Measurements from ENCODE around the gene RSPO3.
A peak's percentile ranks its signal among the peaks of the same experiment; 100 is the strongest.

RSPO3 gene

DNA sequence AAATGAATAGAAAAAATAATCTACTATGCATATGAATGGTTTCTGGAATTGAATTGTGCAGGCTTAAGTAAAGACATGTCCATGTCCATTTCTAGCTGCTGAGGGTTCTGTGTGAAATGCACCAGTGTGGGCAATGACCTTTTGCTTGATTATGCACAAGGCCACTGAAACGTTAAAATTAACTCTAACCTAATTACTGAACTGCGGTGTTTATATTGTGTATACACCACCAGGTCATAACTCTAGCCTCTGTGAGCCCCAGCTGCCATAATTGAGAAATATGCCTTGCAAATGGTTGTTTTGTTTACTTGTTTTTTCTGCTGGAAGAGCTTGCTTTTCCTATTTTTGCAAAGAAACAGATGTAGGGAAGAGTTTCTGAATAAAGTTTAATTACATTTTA is 46.1 kb downstream of the RSPO3 start:
- no peak for DNase-seq

DNA sequence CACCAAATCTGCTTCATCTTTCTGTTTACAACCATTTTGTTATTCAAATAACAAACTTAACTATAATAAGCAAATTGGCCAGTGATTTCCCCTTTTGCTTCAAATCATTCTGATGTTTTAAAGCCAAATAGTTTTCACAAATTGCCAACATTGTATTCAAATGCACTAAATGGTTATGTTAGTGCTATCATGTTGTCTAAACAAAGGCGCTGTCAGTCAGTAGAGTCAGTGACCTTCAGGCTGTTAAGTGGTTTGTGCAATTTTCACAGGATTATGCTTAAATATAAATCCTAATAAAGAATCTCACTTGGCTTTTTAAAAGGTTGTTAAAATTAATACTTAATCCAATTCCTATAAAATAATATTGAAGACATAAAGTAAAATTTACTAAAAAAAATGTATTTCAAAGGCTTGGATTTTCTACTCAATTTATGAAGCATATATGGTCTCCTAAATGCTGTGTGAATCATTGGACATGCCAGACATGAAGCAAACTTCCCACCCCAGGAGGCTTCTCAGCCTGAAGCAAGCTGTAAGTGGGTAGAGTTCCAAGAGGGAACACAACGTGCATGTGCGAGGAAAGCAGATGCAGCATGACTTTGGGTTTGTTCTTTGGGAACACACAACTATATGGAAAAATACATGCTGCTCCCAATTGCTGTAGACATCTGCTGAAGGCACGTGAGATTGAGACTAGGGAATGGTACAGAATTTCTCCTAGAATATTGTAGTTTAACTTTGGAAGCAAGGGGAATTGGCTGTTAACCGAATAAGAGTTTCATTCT is 54.9 kb downstream of the RSPO3 start:
- DNase-seq: no peak

DNA sequence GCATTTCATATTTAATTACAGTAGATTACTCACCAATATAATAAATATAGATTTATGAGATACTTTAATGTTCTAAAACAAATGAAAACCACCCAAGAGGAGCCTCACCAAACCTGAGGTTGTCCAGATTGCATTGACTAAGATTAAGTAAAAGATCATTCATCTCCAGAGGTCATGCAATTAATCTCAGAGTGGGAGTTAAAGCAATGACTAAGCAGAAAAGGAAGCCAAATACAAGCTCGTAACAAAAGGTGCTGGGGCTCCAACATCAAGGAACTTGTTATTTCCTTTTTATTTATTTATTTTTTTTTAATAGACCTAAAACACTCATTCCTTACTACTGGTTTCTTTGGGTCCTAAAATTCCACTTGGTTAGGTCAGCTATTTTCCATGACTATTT is 57.7 kb downstream of the RSPO3 start:
- no peak for DNase-seq

DNA sequence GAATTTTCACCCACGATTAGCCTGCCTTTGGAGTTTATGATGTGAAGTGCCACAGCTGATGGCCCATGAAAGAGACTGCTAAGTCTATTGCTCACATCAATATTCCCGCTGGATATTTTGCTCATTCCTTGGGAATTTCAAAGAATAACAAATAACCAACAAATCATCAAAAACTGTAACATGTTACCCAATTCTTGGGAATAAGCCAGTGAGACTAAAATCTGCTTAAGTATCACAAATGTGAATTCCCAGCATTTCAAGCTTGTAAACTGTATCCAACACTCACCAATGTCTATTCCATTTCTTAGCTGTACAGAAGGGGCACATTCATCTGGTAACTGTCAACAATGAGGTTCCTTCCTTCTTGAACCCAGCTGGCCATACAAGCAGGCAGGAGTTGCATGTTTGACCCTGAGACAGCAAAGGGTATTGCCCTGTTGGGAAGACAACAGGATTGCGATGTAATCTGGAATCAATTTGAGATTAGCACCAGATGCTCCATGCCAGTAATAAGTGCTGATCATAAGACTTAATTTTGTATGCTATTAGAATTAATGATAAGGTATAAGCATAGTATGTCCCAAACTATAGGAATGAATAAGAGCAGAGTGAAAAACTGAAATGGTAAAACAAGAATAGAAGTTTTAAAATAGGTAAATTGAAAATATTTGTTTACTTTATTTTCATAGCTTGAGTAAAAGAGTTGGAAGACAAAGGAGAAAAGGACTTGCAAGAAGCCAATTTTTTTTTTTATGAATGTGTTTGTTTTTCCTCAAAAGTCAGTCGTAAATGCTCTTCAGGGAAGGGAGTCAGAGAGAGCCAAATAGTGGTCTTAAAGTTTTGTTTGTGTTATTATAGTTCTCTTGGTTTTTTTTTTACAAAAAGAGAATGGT is 58.8 kb downstream of the RSPO3 start:
- DNase-seq: no peak

DNA sequence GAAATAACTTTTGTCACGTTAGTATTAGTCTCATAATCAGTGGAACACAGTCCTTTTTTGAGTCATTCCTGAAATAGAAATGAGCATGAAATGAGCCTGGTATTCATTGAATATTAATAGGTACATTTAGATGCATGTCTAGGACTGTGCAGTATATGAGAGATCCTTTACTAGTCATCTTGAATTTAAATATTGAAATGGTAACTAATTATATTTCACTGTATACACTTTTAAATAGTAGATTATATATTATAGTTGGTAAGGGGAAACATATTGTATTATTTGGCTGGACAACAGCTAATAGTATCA is 59.4 kb downstream of the RSPO3 start:
- no peak for DNase-seq

DNA sequence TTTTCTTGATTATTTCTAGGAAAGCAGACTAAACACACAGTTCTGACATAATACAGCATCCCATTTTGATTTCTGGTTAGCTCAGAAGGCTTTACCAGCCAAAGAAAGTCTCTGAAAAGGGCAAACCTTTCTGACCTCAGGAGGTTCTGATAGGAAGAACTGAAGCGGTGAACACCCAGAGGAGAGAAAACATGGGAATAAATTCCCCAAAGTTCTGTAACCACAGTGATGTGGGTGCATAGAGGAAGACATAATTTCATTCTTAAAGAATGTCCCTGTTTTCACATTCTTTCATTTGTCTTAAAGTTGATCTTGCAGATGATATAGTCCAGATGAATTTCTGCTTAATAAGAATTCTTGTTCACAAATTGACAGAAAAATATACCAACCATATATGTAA is 60.3 kb downstream of the RSPO3 start:
- DNase-seq: no peak

DNA sequence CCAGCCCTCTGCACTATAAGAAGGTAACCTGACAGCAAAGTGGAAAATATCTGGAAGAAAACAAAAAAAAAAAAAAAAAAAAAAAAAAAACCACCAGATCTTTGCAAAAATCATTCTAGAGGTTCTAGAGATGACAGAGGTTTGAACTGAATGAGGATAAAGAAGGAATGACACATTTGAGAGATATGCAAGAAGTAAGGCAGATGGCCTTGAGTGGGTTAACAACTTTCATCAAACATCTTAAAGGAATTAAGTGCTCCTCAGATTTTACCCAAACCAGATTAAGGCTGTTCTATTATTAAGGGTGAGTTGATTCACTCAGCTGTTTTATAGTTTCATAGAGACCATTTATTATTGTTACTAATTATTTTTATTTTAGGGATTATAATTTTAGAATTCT is 62.0 kb downstream of the RSPO3 start:
- DNase-seq: no peak

DNA sequence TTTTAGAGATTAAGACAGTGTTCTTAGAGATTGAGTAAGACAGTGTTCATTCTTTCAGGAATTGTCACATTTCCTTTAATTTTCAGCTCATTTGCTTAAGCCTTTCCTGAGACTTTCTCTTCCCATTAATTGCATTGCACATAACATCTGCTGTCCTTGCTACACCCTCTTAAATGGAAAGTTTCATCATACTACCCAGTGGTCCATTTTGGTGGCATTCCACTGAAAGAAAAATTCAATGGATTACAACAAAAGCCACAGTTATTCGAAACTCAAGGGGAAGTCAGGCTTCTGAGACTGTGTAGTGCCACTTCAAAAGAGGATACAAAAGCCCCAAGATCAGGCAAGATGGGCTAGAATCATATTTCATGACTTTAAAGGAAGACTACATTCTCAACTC is 64.0 kb downstream of the RSPO3 start:
- DNase-seq: no peak

DNA sequence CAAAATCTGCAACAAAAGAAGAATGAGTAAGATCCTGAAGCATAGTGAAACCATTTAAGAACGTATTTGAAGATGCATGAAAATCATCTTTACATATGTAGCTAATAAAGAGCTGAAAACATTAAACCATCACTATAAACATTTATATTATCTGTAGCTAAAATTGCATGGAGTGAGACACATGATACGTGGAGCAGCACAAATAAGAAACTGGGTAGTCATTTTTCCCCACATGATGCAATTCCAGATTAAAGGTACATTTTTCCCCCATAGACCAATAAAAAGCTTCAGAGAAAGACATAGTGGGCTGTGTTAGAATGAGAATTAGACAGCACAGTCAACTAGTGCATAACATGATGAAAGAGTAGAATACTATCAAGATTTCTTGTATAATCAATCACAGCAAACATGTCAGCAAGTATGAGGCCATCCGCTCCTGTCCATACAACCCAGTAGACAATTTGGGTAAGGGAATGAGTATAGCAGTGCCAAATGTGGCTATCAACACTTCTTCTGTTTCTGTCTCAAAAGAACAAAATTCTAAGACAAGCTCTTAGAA is 67.0 kb downstream of the RSPO3 start:
- no peak for DNase-seq

DNA sequence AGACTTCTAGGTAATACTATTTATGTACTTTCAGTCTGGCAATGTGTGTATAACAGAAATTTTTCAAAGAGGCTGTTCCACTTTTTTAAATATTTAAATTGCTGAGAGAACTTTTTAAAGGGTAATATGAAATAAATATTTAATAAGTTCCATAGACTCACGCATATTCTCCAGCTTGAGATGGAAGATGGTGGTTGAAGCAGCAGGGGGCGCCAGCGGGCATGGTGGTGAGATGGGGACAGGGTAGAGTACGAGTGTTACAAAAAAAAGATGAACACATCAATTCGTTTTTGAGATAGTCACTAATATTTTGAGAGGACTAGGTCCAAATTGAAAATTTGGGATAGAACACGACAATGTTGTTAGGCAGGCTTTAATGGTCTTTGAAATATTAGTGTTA is 68.4 kb downstream of the RSPO3 start:
- peak; percentile 49 for DNase-seq

DNA sequence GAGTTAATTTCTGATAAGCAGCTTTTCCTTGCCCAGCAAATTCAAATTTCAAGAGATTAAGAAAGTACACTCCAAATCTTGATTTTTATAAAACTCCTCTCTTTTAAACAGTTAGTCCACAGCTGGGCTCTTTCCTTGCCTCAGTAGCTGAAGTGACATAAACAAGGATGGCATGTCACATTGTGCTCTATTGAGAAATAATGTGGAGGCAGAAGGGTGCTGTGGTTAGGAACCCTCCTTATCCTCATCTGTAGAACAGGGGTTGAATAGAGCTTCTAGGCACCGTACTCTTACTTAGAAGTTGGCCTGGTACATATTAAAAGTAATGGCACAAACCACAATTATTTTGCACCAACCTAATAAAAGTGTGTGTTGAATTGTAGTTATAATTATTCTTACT is 70.3 kb downstream of the RSPO3 start:
- no peak for DNase-seq

DNA sequence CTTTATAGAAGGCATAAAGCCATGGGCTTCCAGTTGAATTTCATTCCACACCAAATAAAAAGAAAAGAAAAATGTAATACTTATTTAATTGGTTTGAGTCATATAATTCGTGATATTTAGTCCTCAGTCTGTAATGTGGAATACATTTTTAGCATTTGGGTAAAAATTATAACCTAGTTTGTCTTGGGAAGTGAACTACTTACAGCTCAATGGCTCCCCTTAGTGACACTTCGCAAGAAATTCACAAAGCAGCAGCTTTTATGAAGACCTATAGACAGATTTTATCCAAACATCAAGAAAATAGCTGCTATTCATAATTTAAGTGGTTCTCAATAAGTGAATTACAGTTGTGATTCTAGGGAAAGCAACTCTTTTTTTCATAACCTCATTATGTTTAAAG is 72.1 kb downstream of the RSPO3 start:
- no peak for DNase-seq

DNA sequence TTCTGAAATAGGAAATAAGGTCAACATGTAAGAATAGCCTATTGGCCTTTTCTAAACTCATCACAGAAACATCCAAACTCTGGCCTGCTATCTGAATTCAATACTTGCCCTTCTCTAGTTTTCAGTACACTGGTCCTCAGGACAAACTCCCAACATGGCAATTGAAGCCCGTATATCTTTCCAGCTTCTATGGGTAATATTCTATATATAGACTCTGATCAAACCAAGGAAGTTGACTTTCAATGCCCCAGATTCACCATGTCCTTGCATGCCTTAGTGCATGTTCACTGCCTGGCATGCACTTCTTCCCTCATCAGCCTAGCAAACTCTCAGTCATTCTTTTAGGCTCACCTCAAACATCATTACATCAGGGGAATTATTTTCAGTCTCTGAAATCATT is 73.2 kb downstream of the RSPO3 start:
- no peak for DNase-seq

DNA sequence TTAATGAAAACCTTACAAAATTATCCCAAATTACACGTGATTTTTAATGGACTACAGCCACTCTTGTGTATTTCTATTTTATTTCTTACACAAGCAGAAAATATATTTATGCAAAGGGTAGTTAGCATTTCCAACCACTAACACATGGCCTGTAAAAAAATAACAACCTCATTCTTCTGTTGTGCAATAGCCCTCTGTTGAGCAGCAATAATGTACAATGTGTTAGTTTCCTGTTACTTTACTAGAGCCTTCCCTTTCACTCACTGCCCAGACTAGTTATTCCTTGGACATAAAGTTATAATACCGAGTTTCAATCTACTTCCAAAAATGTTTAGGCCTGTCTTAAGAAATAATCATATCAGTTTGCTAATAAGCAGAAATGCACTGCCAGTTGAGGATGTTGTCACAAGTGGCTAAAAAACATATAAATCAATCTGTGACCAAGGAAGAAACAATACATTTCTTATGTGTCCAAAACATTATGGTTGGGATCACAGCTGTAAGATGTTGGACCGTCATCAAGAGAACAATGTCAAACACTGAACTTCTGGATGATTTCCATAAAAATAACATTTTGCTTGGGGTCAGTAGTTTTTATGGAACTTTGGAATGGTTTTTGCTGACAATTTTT is 74.6 kb downstream of the RSPO3 start:
- no peak for DNase-seq

DNA sequence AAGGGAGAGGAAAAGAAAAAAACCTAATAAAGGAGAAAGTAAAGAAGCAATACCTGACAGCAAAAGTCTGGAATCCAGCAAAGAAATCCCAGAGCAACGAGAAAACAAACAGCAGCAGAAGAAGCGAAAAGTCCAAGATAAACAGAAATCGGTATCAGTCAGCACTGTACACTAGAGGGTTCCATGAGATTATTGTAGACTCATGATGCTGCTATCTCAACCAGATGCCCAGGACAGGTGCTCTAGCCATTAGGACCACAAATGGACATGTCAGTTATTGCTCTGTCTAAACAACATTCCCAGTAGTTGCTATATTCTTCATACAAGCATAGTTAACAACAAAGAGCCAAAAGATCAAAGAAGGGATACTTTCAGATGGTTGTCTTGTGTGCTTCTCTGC is 77.4 kb downstream of the RSPO3 start:
- no peak for DNase-seq

DNA sequence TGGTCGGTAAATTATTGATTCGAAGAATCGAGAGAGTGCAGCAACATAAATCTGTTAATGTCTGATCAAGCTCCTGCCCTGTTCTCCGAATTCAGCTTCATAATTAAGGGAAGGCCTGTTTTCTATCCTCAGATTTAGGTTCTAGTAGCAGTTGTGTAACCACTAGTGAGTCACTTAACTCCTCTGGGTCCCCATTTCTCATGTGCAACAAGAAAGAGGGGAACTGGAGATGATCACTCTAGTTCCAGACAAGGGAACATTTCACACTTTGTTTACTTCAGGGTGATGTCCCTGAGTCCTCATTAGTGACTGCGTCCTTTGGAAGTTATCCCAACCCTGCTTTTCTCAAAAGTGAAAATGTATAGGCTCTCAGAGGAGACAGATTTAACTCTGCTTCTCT is 80.1 kb downstream of the RSPO3 start:
- DNase-seq: no peak

DNA sequence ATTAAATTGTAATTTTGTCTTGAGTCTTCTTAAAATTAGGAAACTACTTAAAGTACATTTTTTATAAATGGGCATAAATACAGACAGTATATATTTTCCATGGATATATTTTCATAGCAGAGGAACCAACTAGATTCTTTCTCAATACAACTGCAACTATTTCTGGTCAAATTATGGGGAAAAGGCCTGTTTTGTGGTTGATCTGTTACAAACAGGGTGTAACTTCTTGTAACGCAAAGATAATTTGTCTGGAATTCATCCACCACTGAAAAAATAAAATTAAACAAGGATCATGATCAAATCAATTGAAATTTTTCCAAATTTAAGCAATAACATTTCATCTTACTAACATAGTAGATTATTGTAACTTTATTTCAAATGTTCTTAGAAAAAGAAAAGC is 81.0 kb downstream of the RSPO3 start:
- DNase-seq: no peak

DNA sequence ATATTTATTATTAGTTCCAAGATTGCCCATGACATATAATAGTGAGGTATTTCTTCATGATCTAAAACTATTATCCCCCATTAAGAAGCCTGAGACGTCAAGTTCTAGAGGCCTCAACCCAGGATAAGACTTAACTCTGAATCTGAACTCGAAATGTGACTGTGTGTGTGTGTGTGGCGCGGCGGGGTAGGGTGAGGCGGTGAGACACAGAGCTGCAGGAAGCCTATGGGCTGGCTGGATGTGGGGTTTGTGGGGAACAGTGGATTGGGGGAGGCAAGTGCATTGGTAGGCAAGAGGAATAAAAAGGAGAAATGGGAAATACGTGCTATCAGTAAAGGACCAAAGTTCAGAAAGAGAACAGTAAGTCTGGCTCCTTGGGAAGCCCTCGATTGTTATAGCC is 81.6 kb downstream of the RSPO3 start:
- DNase-seq: no peak

DNA sequence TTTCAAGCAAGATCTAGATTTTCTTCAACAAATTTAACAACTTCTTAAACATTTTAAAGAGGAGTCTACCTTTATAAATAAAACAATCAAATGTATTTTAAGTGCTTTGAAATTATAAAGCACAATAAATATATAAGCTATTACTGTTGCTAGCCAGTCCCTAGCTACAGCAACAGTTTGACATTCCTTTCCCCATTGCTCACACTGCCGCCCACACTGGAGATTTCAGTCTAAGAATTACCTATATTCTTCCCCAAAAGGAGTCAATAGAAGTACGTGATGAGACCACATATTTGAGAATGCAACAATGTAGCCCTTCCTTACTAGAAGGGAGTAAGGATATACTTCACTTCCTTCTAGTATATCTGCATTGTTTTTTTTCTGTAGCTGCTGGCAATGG is 82.8 kb downstream of the RSPO3 start:
- no peak for DNase-seq

DNA sequence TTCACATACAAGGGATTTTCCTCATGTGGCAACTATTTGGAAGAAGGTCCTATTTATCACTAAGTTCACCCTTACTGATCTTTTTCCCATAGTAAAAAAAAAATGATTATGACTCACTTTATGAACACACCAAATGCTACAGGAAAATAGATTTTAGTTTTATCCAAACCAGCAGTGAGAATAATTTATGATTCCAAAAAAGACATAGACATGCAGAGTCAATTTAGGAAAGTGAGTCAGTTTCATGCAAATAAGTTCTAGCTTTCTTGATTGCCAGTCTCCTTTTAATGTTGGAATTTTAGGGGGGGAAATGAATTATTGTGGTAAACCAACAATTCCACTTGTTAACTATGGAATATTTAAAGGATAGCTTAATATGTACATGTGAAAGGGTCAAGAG is 84.2 kb downstream of the RSPO3 start:
- no peak for DNase-seq

DNA sequence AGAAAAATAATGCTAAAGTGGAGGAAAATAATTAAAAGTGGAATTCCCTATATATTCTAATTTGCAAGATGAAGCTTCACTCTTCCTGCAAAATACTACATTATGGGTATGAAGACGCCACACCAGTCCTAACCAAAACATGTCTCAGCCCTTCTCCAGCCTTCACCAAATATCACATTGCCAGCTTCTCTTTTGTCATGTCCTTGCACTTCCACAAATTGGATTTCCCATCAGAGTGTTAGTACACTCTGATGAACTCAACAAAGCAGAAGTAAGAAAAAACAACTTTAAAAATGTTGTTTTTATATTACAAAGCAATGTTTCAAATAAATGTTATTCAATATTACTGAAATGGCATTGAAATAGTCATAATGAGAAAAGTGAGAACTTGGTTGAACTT is 85.8 kb downstream of the RSPO3 start:
- DNase-seq: no peak

DNA sequence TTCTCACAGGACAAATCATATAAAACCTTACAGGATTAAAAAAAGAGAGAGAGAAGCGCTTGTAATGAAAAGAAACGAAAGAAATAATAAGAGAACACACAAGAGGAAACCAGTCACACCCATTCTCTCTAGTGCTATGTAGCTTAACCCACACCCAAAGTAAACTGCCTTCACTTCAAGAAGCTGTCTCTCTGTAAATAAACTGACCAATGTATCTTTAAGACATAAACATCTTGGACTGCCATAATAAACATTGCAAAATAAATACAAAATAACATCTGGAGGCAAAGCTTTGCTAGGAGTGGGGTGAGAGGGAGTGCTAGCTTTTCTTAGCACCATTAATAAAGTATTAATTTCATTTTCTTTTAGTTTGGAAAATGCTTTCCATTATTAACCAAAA is 86.6 kb downstream of the RSPO3 start:
- no peak for DNase-seq

DNA sequence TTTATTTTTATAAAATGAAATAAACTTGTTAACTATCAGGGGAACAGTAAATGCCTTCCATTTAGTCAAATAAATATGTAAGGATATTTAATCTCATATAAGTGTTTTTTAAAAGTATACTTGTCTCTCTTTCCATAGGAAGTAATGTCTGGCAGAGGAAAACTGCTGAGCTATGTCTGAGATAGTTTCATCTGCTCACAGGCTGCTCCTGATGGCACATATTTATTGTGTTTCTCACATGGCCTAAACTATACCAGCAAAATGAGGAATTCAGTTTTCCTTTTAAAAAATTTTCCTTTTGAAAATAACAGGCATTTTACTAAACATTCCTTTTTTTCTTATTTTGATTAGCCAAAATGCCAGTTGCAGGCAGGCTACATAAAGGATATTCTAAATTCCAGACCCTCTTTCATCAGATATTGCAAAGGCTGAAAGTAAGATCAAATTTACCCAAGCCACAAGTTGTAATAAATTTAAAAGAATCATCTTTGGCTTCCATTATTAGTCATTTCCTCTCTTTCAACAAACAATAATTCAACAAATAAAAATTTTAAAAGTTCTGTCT is 88.1 kb downstream of the RSPO3 start:
- no peak for DNase-seq
